Measurements from ENCODE around the gene PPP2R2C.

DNA sequence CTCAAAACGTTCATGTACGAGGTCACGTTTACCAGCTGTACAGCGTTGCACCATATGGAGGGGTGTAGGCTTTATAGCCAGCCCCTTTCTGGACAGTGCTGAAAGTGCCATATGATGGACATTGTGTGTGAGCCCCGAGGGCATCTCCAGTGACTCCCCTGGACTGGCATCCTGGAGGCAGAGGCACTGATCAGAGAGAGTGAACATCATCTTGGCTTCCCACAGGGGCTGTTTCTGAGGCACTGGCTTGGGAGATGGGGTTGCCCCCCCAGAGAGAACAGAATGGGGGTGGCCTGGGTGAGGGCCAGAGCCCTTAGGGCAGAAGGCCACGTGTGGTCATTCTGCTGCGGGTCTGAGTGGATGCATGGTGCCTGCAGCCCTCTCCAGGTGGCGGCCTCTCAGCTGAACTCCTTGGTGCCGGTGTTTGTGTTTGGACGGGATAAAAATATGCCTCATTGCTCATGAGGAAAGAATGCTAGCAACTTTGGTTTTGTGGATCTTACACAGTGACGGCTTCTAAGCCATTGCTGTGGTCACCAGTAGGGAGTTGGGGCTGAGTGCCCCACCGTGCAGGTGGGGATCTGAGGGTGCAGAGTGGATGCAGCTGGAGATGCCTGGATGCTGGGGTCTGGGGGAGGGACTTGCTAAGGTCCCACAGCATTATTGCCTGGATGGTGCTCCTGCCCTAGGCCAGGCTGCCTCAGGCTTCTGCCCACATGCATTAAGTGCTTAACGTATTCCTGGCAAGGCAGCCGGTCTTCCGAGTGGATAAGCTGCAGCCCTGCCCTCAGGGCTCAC is 199.4 kb downstream of the PPP2R2C start:
- TF ChIP-seq, protein P1, sequence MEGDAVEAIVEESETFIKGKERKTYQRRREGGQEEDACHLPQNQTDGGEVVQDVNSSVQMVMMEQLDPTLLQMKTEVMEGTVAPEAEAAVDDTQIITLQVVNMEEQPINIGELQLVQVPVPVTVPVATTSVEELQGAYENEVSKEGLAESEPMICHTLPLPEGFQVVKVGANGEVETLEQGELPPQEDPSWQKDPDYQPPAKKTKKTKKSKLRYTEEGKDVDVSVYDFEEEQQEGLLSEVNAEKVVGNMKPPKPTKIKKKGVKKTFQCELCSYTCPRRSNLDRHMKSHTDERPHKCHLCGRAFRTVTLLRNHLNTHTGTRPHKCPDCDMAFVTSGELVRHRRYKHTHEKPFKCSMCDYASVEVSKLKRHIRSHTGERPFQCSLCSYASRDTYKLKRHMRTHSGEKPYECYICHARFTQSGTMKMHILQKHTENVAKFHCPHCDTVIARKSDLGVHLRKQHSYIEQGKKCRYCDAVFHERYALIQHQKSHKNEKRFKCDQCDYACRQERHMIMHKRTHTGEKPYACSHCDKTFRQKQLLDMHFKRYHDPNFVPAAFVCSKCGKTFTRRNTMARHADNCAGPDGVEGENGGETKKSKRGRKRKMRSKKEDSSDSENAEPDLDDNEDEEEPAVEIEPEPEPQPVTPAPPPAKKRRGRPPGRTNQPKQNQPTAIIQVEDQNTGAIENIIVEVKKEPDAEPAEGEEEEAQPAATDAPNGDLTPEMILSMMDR (IDR thresholded peaks at IDR 0.05; ENCODE audit: borderline replicate concordance, extremely low read depth, low read length, poor library complexity, severe bottlenecking), result no peak
- TF ChIP-seq EZH2 (IDR thresholded peaks at IDR 0.05; ENCODE audit: borderline replicate concordance, low read depth, low read length, severe bottlenecking), result no peak
